ENCODE measurements around the gene ELAPOR2.

GRCh38 chr7:87060288-87060537 lies 759 bp upstream of the ELAPOR2 start:
- TF ChIP-seq POLR2A (IDR thresholded peaks at IDR 0.05; ENCODE audit: low read depth, low read length) (no peak), TAF1 (IDR thresholded peaks at IDR 0.05; ENCODE audit: low read depth, low read length) (no peak)
